ENCODE data around the gene SNTG2. TPM values are rescaled to one million over a fixed set of nuclear protein-coding genes. Genes with fewer than 3 reads are reported as not detected.

Gene SNTG2
- polyA plus RNA-seq, 3 donors = 2.4 to 3.3 (median 2.9) TPM

- DNase-seq (ENCODE audit: extremely low read depth in 1 of 11, low read depth in 9 of 11, low spot score in 4 of 11) = no peak
These were observed 25.9 kb upstream of the SNTG2 start for GRCh38 chr2:924701-925100.

DNA sequence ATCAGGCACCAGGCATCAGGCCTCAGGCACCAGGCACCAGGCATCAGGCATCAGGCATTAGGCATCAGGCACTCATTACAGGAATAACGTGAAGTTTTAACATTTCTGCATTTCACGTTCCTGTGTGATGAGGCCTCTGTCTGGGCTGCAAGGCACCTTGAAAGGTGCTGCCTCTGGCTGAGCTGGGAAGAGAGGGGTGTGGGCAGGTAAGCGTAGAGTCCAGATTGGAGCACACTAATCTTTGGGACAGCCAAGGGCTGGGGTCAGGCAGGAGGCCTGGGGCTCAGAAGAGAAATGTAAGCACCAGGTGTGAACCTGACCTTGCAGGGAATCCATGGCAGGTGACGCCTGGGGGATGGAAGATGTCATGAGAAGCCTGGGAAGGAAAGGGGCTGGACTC, 25.3 kb upstream of the SNTG2 start:
- no peak for DNase-seq (ENCODE audit: extremely low read depth in 1 of 11, low read depth in 9 of 11, low spot score in 4 of 11)

DNA sequence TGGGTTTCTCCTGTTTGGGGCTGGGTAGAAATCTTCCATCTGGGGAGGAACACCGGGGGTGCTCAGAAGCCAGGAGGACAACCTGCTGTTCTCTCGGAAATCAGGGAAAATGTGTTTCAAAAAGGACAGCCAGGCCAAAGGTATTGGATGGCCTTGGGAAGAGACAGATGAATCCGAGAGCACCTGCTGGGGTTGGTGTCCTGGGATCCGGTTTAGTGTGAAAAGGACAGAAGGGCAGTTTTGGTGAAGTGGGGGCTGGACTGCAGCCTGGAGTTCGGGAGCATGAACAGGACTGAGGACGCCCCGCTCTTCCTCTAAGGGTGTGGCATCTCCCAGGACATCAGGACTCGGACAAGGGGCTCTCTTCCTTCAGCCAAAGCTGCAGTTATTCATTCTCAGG, 24.9 kb upstream of the SNTG2 start:
- no peak for DNase-seq (ENCODE audit: extremely low read depth in 1 of 11, low read depth in 9 of 11, low spot score in 4 of 11)

DNA sequence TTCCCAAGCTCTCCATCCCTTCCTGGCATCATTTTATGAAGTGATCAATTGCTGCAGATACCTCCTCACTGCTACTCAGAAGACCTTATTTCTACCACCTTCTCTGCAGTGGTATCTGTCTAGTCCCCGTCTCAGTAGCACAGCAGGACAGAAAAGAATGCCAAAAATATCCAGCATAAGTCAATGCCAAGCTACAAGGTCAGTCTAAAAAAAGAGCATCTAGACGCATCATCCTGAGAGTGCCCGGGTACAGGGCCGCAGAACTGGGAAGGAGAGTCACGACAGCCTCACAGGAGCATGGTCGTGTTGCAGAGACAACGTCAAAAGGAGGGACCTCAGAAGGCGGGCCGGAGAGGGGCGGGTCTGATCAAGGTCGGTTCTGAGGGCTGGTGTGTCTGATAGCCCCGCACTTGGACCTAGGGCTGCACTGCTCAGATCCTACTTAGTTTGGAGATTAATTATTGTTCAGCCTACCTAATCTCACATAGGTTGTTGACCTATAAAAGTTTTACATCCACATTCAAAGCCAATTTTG, 24.3 kb upstream of the SNTG2 start:
- DNase-seq (ENCODE audit: extremely low read depth in 1 of 11, low read depth in 9 of 11, low spot score in 4 of 11) = no peak

- DNase-seq (ENCODE audit: extremely low read depth in 1 of 11, low read depth in 9 of 11, low spot score in 4 of 11) = no peak
These were observed 23.8 kb upstream of the SNTG2 start for GRCh38 chr2:926896-927295.

DNA sequence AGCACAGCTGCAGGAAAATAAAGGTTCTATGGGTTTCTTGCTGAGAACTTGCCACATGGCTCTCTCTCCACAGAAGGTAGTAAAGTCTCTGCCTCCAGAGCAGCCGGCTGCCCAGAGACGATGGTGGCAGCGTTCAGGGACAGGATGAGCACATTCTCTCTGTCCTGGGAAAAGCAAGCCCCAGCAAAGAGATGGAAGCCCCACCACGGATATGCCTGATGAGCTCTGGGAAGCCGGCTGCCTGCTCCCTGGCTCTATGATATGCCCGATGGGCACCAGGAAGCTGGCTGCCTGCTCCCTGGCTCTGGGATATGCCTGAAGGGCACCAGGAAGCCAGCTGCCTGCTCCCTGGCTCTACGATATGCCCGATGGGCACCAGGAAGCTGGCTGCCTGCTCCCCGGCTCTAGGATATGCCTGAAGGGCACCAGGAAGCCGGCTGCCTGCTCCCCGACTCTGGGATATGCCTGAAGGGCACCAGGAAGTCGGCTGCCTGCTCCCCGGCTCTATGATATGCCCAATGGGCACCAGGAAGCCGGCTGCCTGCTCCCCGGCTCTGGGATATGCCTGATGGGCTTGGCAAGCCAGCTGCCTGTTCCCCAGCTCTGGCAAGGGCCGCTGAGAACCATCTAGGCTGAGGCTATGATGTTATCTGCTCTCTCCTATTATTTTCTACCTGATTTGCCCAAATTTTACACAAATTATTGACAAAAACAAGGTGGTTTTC, 21.5 kb upstream of the SNTG2 start:
- no peak for DNase-seq (ENCODE audit: extremely low read depth in 1 of 11, low read depth in 9 of 11, low spot score in 4 of 11)

- DNase-seq (ENCODE audit: extremely low read depth in 1 of 11, low read depth in 9 of 11, low spot score in 4 of 11) = no peak
These were observed 20.7 kb upstream of the SNTG2 start for GRCh38 chr2:929925-930324.

DNA sequence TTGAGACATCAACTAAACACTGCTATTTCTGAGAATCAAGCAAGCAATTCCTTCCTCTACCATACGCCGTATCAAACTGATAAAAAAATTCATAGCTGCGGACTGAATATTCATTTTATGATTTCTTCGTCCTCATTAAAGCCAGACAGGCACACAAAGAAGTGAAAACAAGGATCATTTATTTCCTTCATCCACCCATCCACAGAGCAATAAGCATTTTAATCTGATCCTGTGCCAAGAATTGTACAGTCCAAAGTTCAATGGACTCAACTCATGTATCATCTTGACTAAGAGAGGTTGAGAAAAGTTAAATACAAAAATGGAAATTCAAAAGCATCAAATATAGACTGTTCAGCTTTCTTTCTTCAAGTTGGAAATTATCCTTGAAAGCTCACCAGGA, 19.7 kb upstream of the SNTG2 start:
- DNase-seq (ENCODE audit: extremely low read depth in 1 of 11, low read depth in 9 of 11, low spot score in 4 of 11) = no peak

GRCh38 chr2:932320-933115, 18.1 kb upstream of the SNTG2 start:
- no peak for DNase-seq (ENCODE audit: extremely low read depth in 1 of 11, low read depth in 9 of 11, low spot score in 4 of 11)

DNA sequence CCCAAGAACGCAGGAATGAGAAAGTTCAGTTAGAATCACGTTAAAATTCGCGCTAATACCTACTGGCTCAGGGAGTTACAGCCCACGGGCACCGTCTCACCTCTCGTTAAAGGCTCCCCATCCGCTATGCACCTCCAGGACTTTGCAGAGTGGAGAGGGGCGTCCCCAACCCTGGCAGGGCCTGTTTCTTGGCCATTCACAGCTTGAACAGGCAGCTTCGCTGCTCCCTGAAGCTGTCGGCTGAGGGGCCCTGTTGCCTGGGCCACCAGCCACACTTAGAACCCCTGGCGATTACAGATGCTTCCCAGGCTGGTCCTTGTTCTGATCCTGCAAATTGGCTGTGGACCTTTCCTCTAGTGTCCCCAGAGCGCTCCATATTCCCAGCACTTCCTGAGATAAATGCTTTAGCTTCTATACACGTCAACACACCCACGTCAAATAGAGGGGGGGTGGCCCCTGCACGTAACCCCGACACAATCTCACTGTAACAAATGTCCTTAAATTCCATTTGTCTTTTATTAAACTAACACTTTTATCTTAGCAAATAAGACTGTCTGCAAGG, 16.8 kb upstream of the SNTG2 start:
- no peak for DNase-seq (ENCODE audit: extremely low read depth in 1 of 11, low read depth in 9 of 11, low spot score in 4 of 11)

- DNase-seq (ENCODE audit: extremely low read depth in 1 of 11, low read depth in 9 of 11, low spot score in 4 of 11) = no peak
These were observed 13.1 kb upstream of the SNTG2 start for GRCh38 chr2:937530-937929.

DNA sequence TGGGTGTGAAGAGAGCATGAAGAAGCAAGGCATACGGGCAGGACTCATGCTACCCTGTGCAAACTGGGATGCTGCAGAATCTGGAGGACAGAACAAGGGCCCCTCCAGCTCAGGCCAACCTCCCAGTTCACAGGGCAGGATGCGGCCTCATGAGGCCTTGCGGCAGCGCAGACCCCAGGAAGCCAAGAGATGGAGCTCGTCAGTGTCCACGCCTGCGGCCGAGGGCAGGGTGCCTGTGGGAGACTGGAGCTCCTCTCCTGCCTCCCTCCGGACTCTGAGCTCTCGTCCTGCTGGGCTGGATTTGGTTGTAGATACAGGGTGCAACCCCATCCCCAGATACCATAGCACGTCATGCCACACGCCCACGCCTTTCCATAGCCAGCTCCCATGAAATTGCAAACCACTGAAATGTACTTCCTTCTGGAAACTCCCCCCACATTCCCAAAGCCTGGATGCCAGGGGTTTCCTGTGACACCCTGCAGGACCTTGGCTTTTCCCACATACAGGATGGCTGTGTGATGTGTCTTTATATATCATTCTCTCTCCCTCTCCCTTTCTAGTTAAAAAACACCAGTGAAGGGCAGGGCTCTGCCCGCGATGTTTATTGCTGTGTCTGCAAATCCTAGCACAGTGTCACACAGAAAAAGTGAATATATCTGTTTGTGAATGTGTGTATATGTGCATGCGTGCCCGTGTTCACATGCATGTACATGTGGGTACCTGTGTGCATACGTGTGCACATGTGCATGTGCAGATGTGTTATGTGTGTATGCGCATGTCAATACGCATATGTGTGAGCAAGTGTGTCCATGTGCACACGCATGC, 12.3 kb upstream of the SNTG2 start:
- peak in 6 of 11 donors; percentile 46 to 61 (median 58) for DNase-seq (ENCODE audit: extremely low read depth in 1 of 11, low read depth in 9 of 11, low spot score in 4 of 11)

DNA sequence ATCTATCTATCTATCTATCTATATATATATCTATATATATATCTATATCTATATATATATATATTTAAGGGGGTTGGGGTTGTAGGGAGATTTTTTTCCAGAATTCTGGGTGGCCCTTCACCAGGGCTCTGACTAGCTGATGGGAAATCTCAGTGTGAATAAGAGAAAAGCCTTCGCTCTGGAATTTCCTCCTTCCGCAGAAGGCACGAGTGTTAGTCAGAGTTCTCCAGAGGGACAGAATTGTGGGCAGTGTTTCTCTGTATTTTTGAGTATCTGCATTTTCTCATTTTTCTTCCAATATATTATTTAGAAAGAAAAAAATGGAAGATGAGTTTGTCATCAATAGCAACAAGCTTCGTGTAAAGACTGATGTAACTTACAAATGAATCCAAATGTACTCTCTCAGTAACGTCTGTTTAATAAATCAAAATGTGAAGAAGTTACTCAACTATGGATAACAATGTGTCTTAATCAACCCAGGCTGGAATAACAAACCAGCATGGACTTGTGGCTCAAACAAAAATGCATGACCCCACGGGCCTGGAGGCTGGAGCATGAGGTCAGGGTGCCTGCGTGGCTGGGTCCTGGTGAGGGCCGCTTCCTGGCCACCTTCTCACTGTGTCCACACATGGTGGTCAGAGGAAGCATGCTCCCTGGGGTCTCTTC, 10.6 kb upstream of the SNTG2 start:
- DNase-seq (ENCODE audit: extremely low read depth in 1 of 11, low read depth in 9 of 11, low spot score in 4 of 11) = no peak

GRCh38 chr2:941871-942270, 8.8 kb upstream of the SNTG2 start:
- DNase-seq (ENCODE audit: extremely low read depth in 1 of 11, low read depth in 9 of 11, low spot score in 4 of 11) = no peak

- no peak for DNase-seq (ENCODE audit: extremely low read depth in 1 of 11, low read depth in 9 of 11, low spot score in 4 of 11)
These were observed 7.7 kb upstream of the SNTG2 start for GRCh38 chr2:942775-943460.

DNA sequence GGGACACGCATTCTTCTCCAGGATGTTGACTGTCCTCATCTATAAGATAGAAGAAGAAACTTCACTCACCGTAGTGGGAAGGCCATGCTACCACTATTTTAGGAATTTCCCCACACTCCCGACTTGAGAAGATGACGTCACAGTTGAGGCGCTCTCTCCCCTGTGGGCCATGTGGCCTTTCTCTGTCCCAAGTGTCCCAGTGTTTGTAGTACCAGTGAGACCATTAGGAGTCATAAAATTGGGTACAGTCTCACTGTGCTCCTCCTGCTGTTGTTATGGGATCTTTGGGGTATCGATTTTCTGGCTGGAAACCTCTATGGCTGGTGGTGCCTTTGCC, 7.2 kb upstream of the SNTG2 start:
- no peak for DNase-seq (ENCODE audit: extremely low read depth in 1 of 11, low read depth in 9 of 11, low spot score in 4 of 11)

GRCh38 chr2:943821-944220, 6.8 kb upstream of the SNTG2 start:
- DNase-seq (ENCODE audit: extremely low read depth in 1 of 11, low read depth in 9 of 11, low spot score in 4 of 11) = no peak

GRCh38 chr2:944693-945092, 6.0 kb upstream of the SNTG2 start:
- no peak for DNase-seq (ENCODE audit: extremely low read depth in 1 of 11, low read depth in 9 of 11, low spot score in 4 of 11)

All from renal cortex interstitium (tissue), 11 donors.